Rectal smooth muscle tissue (tissue), 1 donor: Measurements from ENCODE around the gene PNRC2.
"Not testable (repeated sequence)": the region's sequence is repeated elsewhere in the genome, so short reads cannot be mapped to it uniquely, and the experiment has no call there.

ENCODE experiments used
- H3K27ac ChIP-seq: one replicate; pipeline ENCODE4 v1.7.0; 2013; ENCODE audit warnings: low read depth, low read length, inconsistent platforms
- H3K27me3 ChIP-seq: one replicate; pipeline ENCODE4 v1.7.0; 2013; ENCODE audit warnings: low read length; ENCODE audit not compliant: control insufficient read depth, insufficient read depth
- H3K36me3 ChIP-seq: one replicate; pipeline ENCODE4 v1.7.0; 2013; ENCODE audit warnings: low read length; ENCODE audit not compliant: control insufficient read depth, insufficient read depth
- H3K4me1 ChIP-seq: one replicate; pipeline ENCODE4 v1.7.0; 2013; ENCODE audit warnings: low read length; ENCODE audit not compliant: control insufficient read depth, insufficient read depth
- H3K4me3 ChIP-seq: one replicate; pipeline ENCODE4 v1.7.0; 2013; ENCODE audit warnings: low read length
- H3K9ac ChIP-seq: one replicate; pipeline ENCODE4 v1.7.0; 2013; ENCODE audit warnings: low read length

Gene PNRC2

GRCh38 chr1:23924601-23925000 lies 35.0 kb upstream of the PNRC2 start:
- Histone ChIP-seq H3K36me3 (no peaks in the 10 kb centered on the region), H3K27me3 (no peaks in the 10 kb centered on the region), H3K27ac (no peak overlapping the region), H3K4me1 (peaks cover 7% of the 10 kb centered on the region), H3K4me3 (no peak overlapping the region), H3K9ac (no peak overlapping the region)

GRCh38 chr1:23925279-23925678 lies 34.3 kb upstream of the PNRC2 start:
- Histone ChIP-seq H3K27me3 (no peaks in the 10 kb centered on the region), H3K27ac (no peak overlapping the region), H3K36me3 (no peaks in the 10 kb centered on the region), H3K9ac (no peak overlapping the region), H3K4me1 (peaks cover 4% of the 10 kb centered on the region), H3K4me3 (no peak overlapping the region)

GRCh38 chr1:23927097-23927496 lies 32.5 kb upstream of the PNRC2 start:
- no peaks in the 10 kb centered on the region for H3K36me3 ChIP-seq
- no peaks in the 10 kb centered on the region for H3K27me3 ChIP-seq
- H3K4me3 ChIP-seq = no peak overlapping the region

GRCh38 chr1:23928789-23929188 lies 30.8 kb upstream of the PNRC2 start:
- Histone ChIP-seq H3K4me1 (peaks cover 5% of the 10 kb centered on the region), H3K27ac (no peak overlapping the region), H3K36me3 (no peaks in the 10 kb centered on the region), H3K9ac (no peak overlapping the region), H3K27me3 (no peaks in the 10 kb centered on the region), H3K4me3 (no peak overlapping the region)

More at GRCh38 chr1:23927097-23927496, 32.5 kb upstream of the PNRC2 start:
- H3K9ac ChIP-seq = no peak overlapping the region
- no peak overlapping the region for H3K27ac ChIP-seq
- peaks cover 5% of the 10 kb centered on the region for H3K4me1 ChIP-seq

GRCh38 chr1:23930270-23930669 lies 29.4 kb upstream of the PNRC2 start:
- H3K4me1 ChIP-seq = peaks cover 5% of the 10 kb centered on the region
- no peaks in the 10 kb centered on the region for H3K36me3 ChIP-seq
- H3K4me3 ChIP-seq = no peak overlapping the region
- no peaks in the 10 kb centered on the region for H3K27me3 ChIP-seq
- H3K27ac ChIP-seq = no peak overlapping the region
- H3K9ac ChIP-seq = no peak overlapping the region

GRCh38 chr1:23930861-23931490 lies 28.7 kb upstream of the PNRC2 start:
- no peaks in the 10 kb centered on the region for H3K36me3 ChIP-seq
- peak overlapping the region; percentile 68 for H3K27ac ChIP-seq
- no peak overlapping the region for H3K9ac ChIP-seq
- H3K4me3 ChIP-seq = peak overlapping the region; percentile 5
- no peaks in the 10 kb centered on the region for H3K27me3 ChIP-seq
- H3K4me1 ChIP-seq = peaks cover 5% of the 10 kb centered on the region

GRCh38 chr1:23931491-23931880 lies 28.1 kb upstream of the PNRC2 start:
- H3K4me3 ChIP-seq = no peak overlapping the region
- peak overlapping the region; percentile 68 for H3K27ac ChIP-seq
- H3K4me1 ChIP-seq = peaks cover 5% of the 10 kb centered on the region
- no peaks in the 10 kb centered on the region for H3K36me3 ChIP-seq
- no peak overlapping the region for H3K9ac ChIP-seq
- H3K27me3 ChIP-seq = no peaks in the 10 kb centered on the region

- Histone ChIP-seq H3K36me3 (no peaks in the 10 kb centered on the region), H3K9ac (no peak overlapping the region)
Observed at GRCh38 chr1:23936481-23937176, 23.0 kb upstream of the PNRC2 start.

GRCh38 chr1:23947366-23947765 lies 12.3 kb upstream of the PNRC2 start:
- Histone ChIP-seq H3K4me3 (no peak overlapping the region), H3K27me3 (no peaks in the 10 kb centered on the region), H3K9ac (no peak overlapping the region), H3K27ac (no peak overlapping the region), H3K4me1 (no peaks in the 10 kb centered on the region), H3K36me3 (no peaks in the 10 kb centered on the region)

More at GRCh38 chr1:23936481-23937176, 23.0 kb upstream of the PNRC2 start:
- Histone ChIP-seq H3K27me3 (no peaks in the 10 kb centered on the region), H3K4me3 (no peak overlapping the region), H3K4me1 (no peaks in the 10 kb centered on the region), H3K27ac (no peak overlapping the region)

GRCh38 chr1:23953020-23953419 lies 6.6 kb upstream of the PNRC2 start:
- H3K36me3 ChIP-seq = no peaks in the 10 kb centered on the region
- no peak overlapping the region for H3K4me3 ChIP-seq
- H3K4me1 ChIP-seq = no peaks in the 10 kb centered on the region
- no peaks in the 10 kb centered on the region for H3K27me3 ChIP-seq
- H3K9ac ChIP-seq = no peak overlapping the region
- no peak overlapping the region for H3K27ac ChIP-seq

- Histone ChIP-seq H3K4me1 (no peaks in the 10 kb centered on the region), H3K27ac (no peak overlapping the region)
Observed at GRCh38 chr1:23957096-23957495, 2.5 kb upstream of the PNRC2 start.

GRCh38 chr1:23958040-23958809 lies 1.4 kb upstream of the PNRC2 start:
- not testable (repeated sequence) for H3K36me3 ChIP-seq, H3K9ac ChIP-seq, H3K27me3 ChIP-seq, H3K4me1 ChIP-seq
- peak overlapping the region; percentile 82 for H3K4me3 ChIP-seq
- peak overlapping the region; percentile 93 for H3K27ac ChIP-seq

More at GRCh38 chr1:23957096-23957495, 2.5 kb upstream of the PNRC2 start:
- Histone ChIP-seq H3K4me3 (no peak overlapping the region), H3K9ac (no peak overlapping the region), H3K27me3 (no peaks in the 10 kb centered on the region), H3K36me3 (no peaks in the 10 kb centered on the region)
